ENCODE measurements around the gene MGST2. TPM values are rescaled to one million over a fixed set of nuclear protein-coding genes. Genes with fewer than 3 reads are reported as not detected.
"Not testable (repeated sequence)": the region's sequence is repeated elsewhere in the genome, so short reads cannot be mapped to it uniquely, and the experiment has no call there.

MGST2 gene
- 135 TPM for total RNA-seq

DNA sequence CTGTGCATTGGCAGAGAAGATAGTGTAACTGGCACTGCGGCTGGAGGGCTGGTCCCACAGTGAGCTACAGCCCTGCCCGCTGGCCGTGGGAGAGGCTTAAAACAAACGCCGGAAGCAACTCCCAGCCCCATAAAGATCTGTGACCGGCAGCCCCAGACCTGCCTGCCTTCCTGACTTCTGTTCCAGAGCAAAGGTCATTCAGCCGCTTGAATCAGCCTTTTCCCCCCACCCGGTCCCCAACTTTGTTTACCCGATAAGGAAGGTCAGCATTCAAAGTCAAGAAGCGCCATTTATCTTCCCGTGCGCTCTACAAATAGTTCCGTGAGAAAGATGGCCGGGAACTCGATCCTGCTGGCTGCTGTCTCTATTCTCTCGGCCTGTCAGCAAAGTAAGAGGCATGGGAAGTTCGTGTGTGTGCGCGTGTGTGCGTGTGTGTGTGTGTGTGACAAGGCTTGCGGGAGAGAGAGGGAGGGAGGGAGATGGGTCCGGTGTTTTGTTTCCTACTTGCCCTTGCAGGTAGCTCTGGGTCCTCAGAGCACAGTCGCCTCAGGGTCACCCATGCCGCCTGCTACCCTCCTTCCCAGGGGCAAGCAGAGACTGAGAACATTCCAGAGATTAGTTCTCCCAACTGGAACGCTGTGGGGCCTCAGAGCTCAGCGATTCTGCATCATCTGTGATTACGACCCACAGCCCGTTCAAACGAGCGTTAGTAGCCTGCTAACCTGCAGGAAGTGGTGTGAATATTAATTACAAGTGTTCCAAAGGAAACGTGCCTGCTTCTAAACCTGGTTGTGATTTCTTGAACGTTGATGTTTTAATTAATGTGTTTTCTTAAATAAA lies at the start of gene MGST2:
Gene MGST2 (plus strand): TSS at position 130 of the 840 bp plus-strand sequence. CDS start 201 bp downstream, at position 331.
- peak; percentile 85 for DNase-seq (ENCODE audit: low spot score)

DNA sequence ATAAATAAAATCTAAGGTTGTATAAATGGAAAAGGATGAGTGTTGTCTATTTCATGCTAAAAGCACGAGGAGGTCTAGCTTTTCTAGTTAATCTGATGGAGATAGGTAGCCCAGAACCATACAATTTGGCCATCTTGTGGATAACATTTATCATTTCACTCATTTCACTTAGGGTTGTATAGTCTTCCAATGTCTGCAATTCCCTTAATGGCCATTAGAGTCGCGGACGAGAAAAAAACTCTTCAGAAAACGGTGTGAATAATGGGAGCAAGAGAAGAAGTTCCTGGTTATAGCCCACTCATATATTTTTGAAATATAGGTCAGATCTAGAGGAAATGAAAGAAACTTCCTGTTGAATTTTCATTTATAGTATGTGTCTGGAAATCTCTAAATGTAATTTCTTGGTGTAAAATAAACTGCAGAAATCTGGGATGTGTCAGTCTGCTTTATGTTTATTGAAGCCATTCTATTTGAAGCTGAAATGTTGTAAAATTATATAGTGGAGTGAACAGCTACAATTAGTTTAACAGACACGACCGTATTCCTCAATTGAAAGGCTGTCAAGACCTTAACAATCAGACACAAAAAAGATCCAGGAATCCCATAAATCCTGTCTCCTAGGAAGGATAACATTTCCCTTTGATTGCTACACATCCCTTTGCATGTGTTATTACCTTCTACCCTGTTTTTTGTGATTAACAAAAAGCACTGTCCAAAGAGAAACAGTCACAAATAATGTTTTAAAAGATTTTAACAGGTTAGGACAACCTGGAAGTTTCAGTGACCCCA lies 47.7 kb upstream of the MGST2 start:
- DNase-seq (ENCODE audit: low spot score): no peak

DNA sequence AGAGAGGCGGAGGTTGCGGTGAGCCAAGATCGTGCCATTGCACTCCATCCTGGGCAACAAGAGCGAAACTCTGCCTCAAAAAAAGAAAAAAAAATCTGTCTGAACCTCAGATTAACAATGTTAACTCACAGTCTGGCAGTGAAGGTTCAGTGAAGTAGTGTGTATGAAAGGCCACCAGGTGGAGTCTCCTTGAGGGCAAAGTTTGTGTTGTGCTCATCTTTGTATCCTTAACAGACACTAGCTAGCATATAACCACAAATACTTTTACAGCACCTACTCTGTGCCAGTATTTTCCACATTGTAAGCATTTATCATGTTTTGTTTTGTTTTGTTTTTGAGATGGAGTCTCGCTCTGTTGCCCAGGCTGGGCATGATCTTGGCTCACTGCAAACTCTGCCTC lies 46.0 kb upstream of the MGST2 start:
- DNase-seq (ENCODE audit: low spot score): no peak

DNA sequence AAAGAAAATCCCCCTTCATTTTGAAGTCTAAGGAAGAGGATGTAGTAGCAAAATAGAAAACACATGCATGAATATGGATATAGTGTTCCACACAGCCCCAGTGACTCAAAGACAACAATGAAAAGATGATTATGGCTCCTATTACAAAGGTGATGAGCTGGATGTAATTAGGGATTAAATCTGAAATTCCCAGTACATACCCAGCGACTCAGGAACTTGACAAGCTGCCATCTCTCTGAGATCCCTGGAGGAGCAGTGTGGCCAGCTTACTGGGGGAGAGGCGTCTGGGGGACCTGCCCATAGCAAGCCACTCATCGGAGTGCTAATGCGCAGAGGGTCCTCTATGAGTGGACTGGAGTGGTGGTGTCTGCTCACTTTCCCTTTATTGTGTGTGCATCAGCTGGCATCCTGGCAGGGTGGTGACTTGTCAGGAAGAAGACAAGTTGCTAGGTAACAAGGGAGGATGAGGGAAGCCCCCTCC lies 42.7 kb upstream of the MGST2 start:
- DNase-seq (ENCODE audit: low spot score): no peak

DNA sequence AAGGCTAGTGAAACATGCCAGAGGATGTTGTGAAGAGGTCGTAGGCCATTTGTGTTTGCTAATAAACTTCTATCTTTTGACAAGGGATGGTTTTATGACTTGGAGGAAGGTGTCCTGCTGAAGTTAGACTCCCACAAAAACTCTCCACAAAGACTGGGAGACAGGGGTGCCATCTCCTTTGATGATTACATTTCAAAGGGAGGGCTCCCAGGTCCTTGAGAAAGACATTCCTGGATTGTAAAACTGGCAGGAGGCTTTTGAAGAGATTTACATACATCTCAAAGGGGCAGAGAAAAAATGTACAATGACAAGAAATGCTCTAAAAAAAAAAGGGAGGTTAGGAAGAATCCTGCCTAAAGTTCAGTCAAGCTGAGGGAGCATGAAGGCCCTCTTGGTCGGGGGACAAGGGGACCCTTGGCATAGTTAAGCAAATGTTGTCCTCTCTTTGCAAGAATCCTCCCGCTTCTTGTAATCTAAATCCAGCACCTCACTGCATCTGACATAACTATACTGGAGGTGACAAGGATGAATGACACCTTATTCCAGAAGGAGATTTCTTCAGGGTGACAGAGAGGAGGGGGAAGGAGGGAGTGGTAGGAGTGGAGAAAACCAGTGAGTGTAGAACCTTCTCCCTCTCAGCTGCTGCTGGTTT lies 41.1 kb upstream of the MGST2 start:
- no peak for DNase-seq (ENCODE audit: low spot score)

DNA sequence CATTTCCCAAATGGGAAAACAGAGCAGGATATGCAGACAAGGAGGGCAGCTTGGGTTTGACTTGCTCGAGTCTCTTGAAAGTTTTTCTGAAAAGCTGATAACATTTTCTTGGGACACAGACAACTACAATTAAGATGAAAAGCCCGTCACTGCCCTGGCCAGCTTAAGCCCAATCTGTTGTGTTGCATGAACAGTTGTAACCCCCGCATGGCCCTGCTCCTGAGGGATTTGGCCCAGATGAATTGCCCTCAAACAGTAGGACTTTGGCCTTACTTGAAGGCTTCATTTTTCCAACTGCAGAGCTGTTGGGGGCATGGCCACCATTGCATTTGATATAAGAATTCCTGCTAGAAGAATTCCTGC lies 40.5 kb upstream of the MGST2 start:
- no peak for DNase-seq (ENCODE audit: low spot score)

DNA sequence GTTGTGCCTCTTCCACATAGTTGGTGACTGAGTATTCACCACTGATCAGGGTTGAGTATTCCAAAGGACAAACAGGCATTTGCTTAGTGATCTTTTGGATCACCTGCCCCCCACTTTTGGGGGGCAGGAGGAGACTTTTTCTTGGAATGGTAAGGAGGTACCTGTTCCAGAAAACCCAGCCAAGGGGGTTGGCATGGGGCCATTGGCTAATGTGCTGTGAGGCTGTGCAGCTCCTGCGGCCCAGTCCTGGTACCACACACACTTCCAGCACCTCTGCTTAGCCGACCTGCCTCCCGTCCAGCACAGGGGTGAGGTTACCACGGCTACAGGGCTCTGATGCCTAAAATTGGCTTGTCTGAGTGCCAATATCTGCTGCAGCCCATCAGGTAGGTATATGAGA lies 40.1 kb upstream of the MGST2 start:
- no peak for DNase-seq (ENCODE audit: low spot score)

DNA sequence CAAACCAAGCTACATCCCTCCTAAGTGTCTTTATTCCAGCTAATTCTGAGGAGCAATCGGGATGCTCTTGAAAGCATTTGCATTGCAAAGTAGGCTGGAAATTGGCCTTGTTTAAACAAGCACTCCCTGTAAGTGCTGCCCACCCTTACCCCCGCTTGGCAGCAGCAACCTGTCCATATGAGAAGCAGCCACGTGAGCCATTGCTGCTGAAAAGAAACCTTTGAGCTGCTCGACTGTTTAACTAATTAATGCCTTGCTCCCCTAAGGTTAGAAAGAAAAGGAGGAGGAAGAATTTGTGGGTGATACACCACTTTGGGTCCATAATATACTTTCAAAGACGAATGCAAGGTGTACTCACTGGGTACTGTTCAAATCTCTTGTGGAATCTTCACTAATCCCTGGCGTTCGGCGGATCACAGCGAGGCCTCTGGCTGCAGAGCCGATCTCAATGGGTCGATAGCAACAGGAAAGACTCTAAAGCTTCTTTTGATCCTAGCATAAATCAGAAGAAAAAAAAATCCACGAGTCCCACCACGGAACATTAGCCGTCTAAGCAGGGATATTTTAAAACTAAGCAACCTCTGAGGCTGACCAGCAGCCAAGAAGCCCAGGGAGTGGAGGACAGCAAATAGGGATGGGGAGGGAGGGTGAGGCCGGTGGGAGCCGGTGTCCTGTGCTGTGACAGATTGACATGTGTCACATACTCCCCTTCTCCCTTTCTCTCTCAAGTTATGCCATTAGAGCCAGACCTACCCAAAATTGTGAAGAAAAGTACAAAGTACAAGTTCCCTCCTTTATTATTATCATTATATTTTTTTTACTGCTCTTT lies 37.2 kb upstream of the MGST2 start:
- DNase-seq (ENCODE audit: low spot score): no peak

DNA sequence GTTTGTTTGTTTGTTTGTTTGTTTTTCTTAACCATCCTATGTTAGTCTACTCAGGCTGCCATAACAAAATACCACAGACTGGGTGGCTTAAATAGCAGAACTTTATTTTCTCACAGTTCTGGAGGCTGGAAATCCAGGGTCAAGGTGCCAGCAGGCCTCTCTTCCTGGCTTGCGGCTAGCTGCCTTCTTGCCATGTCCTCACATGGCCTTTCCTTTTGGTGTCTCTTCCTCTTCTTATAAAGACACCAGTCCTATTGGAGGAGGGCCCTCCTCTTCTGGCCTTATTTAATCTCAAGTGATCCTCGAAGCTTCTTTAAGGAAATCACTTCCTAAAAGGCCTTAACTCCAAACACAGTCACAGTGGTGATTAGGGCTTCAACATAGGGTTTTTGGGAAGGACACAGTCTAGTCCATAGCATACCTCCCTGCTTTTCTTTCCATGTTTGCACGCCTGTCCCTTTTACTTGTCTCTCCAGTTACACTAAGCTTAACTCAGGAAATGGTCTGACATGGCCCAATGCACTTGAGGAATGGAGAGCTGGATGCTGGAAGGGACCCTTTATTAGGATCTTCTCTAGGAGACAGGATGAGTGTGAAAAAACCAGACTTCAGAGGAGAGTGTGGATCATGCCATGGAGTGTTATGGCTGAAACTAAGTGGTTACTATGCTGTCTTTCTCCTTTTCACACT lies 36.0 kb upstream of the MGST2 start:
- DNase-seq (ENCODE audit: low spot score): no peak

DNA sequence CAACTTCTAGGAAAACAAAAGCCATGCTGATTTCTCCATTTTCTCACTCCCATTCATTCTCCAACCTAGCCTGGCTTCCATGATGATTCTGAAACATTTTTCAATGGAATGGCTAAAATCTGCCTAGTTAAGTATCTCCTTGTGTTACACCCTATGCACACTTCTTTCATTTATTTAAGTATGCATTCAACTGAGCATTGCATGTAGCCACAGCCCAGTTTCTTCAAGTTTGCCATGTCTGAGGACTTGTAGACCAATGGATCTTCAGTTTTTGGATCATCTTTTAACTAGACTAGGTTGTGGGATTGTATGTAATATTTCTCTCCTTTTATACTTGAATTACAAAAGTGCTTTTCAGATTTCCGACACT lies 35.5 kb upstream of the MGST2 start:
- no peak for DNase-seq (ENCODE audit: low spot score)

DNA sequence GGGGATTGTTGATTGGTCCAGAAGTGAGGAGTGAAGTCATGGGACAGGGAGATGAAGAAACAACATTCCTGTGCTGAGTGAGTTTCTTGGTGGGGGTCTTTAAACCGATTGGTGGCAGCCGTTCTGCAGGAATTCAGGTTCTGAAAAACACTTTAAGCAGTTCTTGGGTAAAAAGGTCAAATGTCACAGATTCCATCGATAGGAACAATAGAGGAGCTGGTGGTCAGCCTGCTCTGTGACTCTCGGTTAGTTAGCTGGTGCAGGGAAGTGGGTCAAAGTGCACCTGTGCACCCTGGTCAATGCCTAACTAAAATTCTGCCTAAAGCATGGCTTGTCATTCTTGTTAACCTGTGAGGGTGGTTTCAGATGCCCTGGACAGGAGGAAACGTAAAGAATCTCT lies 34.6 kb upstream of the MGST2 start:
- no peak for DNase-seq (ENCODE audit: low spot score)

DNA sequence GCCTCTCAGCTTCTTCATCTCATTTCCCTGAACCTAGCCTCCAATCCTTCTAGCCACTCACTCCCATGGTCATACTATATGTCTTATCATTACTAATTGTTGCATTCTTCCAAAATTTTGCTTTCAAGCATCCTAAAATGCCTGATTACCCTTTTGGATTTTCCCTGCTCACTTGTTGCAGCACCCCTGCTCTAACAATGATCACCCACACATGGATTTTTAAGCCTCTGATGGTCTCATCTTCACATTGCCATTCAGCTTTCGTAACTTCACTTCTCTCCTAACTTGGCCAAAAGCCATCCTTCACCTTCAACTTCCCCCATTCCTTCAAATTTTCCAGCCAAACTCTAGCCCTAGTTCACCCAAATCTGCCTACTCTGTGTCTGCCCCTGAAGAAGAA lies 33.8 kb upstream of the MGST2 start:
- DNase-seq (ENCODE audit: low spot score): no peak

DNA sequence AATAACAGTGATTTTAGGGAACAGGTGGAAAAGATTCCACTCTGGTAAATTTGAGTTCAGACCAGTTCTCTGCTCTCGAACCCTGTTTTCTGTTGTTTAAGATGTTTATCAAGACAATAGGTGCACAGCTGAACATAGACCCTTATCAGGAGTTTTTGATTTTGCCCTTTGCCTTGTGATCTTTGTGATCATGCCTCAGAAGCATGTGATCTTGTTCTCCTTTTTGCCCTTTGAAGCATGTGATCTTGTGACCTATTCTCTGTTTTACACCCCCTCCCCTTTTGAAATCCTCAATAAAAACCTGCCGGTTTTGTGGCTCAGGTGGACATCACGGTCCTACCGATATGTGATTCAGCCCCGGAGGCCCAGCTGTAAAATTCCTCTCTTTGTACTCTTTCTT lies 32.9 kb upstream of the MGST2 start:
- not testable (repeated sequence) for DNase-seq (ENCODE audit: low spot score)

DNA sequence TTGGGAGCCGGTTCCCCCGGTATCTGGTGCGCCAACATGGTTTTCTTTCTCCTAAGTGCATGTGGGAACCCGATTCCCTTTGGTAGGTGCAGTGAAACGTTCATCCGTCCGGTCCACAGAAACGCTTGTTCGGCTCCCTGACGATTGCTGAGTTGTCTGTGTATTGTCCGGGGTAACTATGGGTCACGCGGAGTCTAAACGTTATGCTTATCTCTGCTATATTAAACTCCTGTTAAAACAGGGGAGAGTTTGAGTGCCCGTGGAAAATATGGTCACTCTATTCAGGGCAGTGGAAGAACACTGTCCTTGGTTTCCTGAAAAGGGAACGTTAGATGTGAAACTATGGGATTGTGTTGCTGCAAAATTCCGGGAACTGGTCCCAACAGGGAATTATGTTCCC lies 32.4 kb upstream of the MGST2 start:
- DNase-seq (ENCODE audit: low spot score): no peak

DNA sequence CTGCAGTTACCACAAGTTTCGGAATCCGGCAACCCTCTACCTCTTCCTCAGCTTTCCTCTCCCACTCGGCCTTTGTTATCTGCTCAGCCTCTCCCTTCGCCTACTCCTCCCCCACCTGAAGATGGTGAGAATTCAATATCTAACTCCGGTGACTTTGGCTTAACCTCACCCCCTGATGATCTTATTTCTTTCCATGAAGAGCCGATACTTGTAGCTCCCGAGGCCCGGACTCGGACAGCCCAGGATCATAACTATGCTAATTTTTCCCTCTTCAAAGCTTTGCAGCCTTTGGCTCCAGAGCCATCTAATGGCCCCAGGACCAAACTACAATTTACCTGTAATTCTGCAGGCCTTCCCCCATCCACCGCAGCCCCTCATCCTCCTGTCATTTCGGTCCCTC lies 32.0 kb upstream of the MGST2 start:
- no peak for DNase-seq (ENCODE audit: low spot score)

DNA sequence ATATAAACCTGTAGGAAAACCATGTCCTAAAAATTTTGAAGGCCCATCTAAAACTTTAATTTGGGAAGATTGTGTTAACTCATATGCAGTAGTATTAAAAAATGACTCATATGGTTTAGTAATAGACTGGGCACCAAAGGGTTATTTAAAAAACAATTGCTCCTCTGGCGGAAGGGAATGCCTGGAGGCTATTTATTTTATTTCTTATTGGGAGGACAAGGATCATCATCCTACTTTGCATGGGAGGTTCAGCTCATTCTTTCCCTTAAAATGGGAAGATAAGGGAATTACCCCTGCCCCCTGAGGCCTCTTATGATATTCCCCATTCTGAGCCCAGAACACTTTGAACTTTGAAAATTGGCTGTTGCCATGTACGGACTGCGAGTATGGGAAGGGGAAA lies 29.7 kb upstream of the MGST2 start:
- DNase-seq (ENCODE audit: low spot score): no peak

DNA sequence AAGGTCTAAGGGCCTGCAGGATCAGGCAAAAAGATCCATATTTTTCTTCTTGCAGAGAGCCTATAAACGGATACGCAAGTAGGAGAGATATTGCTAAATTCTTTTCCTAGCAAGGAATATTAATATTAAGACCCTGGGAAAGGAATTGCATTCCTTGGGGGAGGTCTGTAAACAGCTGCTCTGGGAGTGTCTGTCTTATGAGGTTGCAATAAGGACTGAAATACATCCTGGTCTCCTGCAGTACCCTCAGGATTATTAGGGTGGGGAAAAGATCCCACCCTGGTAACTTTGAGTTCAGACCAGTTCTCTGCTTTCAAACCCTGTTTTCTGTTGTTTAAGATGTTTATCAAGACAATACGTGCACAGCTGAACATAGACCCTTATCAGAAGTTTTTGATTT lies 27.3 kb upstream of the MGST2 start:
- DNase-seq (ENCODE audit: low spot score): not testable (repeated sequence)

DNA sequence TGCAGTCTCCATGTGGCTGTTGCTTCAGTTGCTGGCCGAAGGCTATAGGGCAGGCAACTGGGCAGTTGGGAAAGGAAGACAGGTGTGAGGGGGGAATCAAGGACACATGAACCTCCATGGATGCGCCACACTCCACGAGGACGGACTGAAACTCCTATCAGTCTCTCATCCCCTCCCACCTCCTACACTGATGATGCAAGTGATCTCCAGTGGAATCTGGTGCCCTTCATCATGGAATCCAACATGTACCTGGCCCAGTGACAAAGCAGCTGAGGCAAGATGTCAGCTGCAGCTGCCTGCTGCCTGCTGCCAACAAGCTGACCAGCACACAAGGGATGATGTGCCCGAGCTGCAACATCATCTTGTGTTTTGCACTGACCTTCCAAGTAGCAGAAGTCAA lies 26.0 kb upstream of the MGST2 start:
- no peak for DNase-seq (ENCODE audit: low spot score)

DNA sequence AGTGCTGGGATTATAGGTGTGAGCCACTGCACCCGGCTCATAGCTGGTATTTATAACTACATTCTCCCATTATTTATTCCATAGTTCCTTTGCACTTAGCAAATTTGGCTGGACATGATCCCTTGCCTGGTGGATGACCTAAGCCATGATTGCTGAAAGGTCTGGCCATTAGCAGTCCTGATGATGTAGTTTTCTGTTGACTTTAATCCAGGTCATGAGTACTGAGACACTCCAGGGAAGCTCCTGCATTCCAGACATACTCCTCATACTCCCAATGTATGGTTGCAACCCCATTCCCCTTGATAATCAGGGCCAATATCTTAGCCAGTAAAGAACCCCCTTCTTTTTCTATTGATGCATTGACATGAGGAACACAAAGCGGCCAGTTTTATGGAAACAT lies 24.4 kb upstream of the MGST2 start:
- DNase-seq (ENCODE audit: low spot score): no peak

DNA sequence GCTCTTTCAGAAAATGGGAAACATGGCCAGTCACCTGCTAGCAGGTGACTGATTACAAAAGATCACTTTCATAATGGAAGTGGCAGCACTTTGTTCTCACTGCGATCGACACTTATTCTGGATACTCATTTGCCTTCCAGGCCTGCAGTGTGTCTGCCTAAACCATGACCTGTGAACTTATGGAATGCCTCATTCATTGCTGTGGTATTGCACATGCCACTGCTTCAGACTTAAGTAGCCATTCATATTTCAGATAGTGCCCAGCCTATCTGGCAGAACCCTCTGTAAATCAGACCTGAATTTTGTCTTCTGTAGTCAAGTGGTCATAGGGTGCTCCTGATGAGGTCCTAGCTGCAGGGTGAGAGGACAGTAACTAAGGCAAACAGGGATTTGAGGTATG lies 23.3 kb upstream of the MGST2 start:
- no peak for DNase-seq (ENCODE audit: low spot score)
